ENCODE data around the gene NUF2. TPM values are rescaled to one million over a fixed set of nuclear protein-coding genes. Genes with fewer than 3 reads are reported as not detected.

Gene NUF2
- total RNA-seq, 1 donor from 2014 or later, result 2.2 TPM

GRCh38 chr1:163388970-163389369 is 67.2 kb downstream of the NUF2 start:
- H3K4me1 ChIP-seq (ENCODE audit: insufficient read depth, low read length), result no peaks in the 10 kb centered on the region
- no peaks in the 10 kb centered on the region for H3K27me3 Mint-ChIP-seq (ENCODE audit: low read depth, unreplicated experiment)
- TF ChIP-seq EZH2 (IDR thresholded peaks at IDR 0.05; ENCODE audit: insufficient read depth, low read length) (no peak), CTCF (IDR thresholded peaks at IDR 0.05; ENCODE audit: insufficient read depth, low read depth, low read length) (no peak)
- H3K36me3 Mint-ChIP-seq (ENCODE audit: low read depth, unreplicated experiment), result no peaks in the 10 kb centered on the region
- H3K27ac ChIP-seq (ENCODE audit: low read depth, low read length), result no peak overlapping the region
- H3K9ac ChIP-seq (ENCODE audit: low read length), result no peak overlapping the region
- no peaks in the 10 kb centered on the region for H3K79me2 ChIP-seq (ENCODE audit: insufficient read depth, low read length)
- H3K9me3 ChIP-seq (ENCODE audit: insufficient read depth, low read depth, low read length), result no peaks in the 10 kb centered on the region
- no peaks in the 10 kb centered on the region for H3K36me3 ChIP-seq (ENCODE audit: insufficient read depth, low read length)
- no peak overlapping the region for H2AFZ ChIP-seq (ENCODE audit: low read depth, low read length)
- no peak for DNase-seq (ENCODE audit: low read depth)
- H3K4me2 ChIP-seq (ENCODE audit: low read length), result no peak overlapping the region
- no peak overlapping the region for H3K4me3 ChIP-seq (ENCODE audit: insufficient read depth, low read depth, low read length)
- no peaks in the 10 kb centered on the region for H3K9me3 Mint-ChIP-seq (ENCODE audit: unreplicated experiment)
- no peak overlapping the region for H3K4me3 Mint-ChIP-seq (ENCODE audit: unreplicated experiment)
- no peaks in the 10 kb centered on the region for H3K4me1 Mint-ChIP-seq (ENCODE audit: low read depth, unreplicated experiment)
- no peaks in the 10 kb centered on the region for H3K27me3 ChIP-seq (ENCODE audit: insufficient read depth, low read length)
- no peak overlapping the region for H3K27ac Mint-ChIP-seq (ENCODE audit: unreplicated experiment)
- FAIRE-seq, result no peak
- H4K20me1 ChIP-seq (ENCODE audit: insufficient read depth, low read length), result no peaks in the 10 kb centered on the region

DNA sequence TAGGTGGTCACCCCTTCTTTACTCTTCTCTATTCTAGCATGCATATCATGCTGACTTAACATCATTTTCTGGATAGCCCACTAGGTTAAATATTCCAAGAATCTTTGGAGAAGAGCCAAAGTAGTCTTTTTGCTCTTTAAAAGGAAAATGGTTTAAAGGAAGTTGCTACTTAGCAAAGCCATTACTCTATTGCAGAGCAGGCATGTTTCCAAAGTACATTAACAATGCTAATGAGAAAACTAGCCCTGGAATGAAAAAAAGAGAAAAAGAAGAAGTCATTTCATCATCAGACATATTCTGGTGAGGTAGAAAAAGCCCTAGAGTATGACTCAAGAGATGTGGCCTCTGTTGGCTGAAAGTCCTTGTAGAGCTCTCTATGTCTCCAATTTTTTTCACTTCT is 74.0 kb downstream of the NUF2 start:
- Histone ChIP-seq H4K20me1 (ENCODE audit: insufficient read depth, low read length) (no peaks in the 10 kb centered on the region), H3K36me3 (ENCODE audit: insufficient read depth, low read length) (no peaks in the 10 kb centered on the region), H3K27ac (ENCODE audit: low read depth, low read length) (no peak overlapping the region), H3K4me3 (ENCODE audit: insufficient read depth, low read depth, low read length) (no peak overlapping the region), H3K79me2 (ENCODE audit: insufficient read depth, low read length) (no peaks in the 10 kb centered on the region), H3K9ac (ENCODE audit: low read length) (no peak overlapping the region), H3K4me1 (ENCODE audit: insufficient read depth, low read length) (no peaks in the 10 kb centered on the region), H3K27me3 (ENCODE audit: insufficient read depth, low read length) (no peaks in the 10 kb centered on the region), H3K4me2 (ENCODE audit: low read length) (no peak overlapping the region), H2AFZ (ENCODE audit: low read depth, low read length) (no peak overlapping the region), H3K9me3 (ENCODE audit: insufficient read depth, low read depth, low read length) (no peaks in the 10 kb centered on the region)
- H3K4me1 Mint-ChIP-seq (ENCODE audit: low read depth, unreplicated experiment), result no peaks in the 10 kb centered on the region
- no peaks in the 10 kb centered on the region for H3K9me3 Mint-ChIP-seq (ENCODE audit: unreplicated experiment)
- DNase-seq (ENCODE audit: low read depth) (peak; percentile 29), FAIRE-seq (no peak)
- H3K36me3 Mint-ChIP-seq (ENCODE audit: low read depth, unreplicated experiment), result no peaks in the 10 kb centered on the region
- no peak overlapping the region for H3K27ac Mint-ChIP-seq (ENCODE audit: unreplicated experiment)
- TF ChIP-seq EZH2 (IDR thresholded peaks at IDR 0.05; ENCODE audit: insufficient read depth, low read length) (no peak), CTCF (IDR thresholded peaks at IDR 0.05; ENCODE audit: insufficient read depth, low read depth, low read length) (no peak)
- H3K27me3 Mint-ChIP-seq (ENCODE audit: low read depth, unreplicated experiment), result peaks cover 12% of the 10 kb centered on the region
- H3K4me3 Mint-ChIP-seq (ENCODE audit: unreplicated experiment), result no peak overlapping the region

DNA sequence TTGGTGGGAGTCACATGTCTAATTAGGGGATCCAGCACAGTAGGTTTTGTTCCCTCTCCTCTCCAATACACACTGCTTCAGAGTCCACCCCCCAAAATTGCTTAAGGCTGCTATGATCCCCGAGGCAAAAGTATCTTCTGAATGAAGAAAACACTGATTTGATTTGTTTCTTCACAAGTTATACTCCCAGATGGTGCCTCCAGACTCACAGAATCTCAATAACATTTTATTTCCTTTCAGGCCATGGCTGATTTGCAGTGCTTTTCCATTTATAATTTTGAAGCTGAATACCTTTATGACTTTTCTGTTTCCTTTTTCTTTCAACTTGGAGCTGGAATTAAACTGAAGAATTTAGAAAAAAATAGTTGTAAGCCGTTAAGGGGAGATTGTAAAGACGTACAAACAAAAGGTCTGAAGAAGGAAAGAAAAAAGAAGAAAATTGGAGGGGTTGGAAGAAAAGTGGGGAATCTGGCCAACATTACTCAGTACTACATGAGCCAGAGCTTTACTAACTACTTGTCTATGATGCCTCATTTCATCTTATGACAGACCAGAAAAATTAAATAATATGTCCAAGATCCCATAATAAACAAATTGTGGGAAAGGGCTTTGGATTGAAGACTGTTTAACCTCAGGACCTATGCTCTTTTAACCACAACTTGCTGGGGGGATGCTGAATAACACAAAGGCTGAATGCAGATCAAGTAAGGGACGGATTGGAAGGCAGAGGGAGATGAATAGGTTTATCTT is 75.9 kb downstream of the NUF2 start:
- Histone ChIP-seq H3K9me3 (ENCODE audit: insufficient read depth, low read depth, low read length) (no peaks in the 10 kb centered on the region), H3K4me3 (ENCODE audit: insufficient read depth, low read depth, low read length) (no peak overlapping the region), H3K79me2 (ENCODE audit: insufficient read depth, low read length) (no peaks in the 10 kb centered on the region), H3K4me1 (ENCODE audit: insufficient read depth, low read length) (no peaks in the 10 kb centered on the region), H3K27ac (ENCODE audit: low read depth, low read length) (no peak overlapping the region), H3K4me2 (ENCODE audit: low read length) (no peak overlapping the region), H2AFZ (ENCODE audit: low read depth, low read length) (no peak overlapping the region), H3K9ac (ENCODE audit: low read length) (no peak overlapping the region), H4K20me1 (ENCODE audit: insufficient read depth, low read length) (no peaks in the 10 kb centered on the region), H3K36me3 (ENCODE audit: insufficient read depth, low read length) (no peaks in the 10 kb centered on the region), H3K27me3 (ENCODE audit: insufficient read depth, low read length) (no peaks in the 10 kb centered on the region)
- Mint-ChIP-seq H3K27ac (ENCODE audit: unreplicated experiment) (no peak overlapping the region), H3K27me3 (ENCODE audit: low read depth, unreplicated experiment) (peaks cover 12% of the 10 kb centered on the region), H3K4me3 (ENCODE audit: unreplicated experiment) (no peak overlapping the region), H3K4me1 (ENCODE audit: low read depth, unreplicated experiment) (no peaks in the 10 kb centered on the region), H3K36me3 (ENCODE audit: low read depth, unreplicated experiment) (no peaks in the 10 kb centered on the region), H3K9me3 (ENCODE audit: unreplicated experiment) (no peaks in the 10 kb centered on the region)
- no peak for FAIRE-seq
- TF ChIP-seq CTCF (IDR thresholded peaks at IDR 0.05; ENCODE audit: insufficient read depth, low read depth, low read length) (no peak), EZH2 (IDR thresholded peaks at IDR 0.05; ENCODE audit: insufficient read depth, low read length) (no peak)
- DNase-seq (ENCODE audit: low read depth), result no peak
